Spinal cord (tissue), 10 donors: Measurements from ENCODE around the gene SEMA3F. TPM values are rescaled to one million over a fixed set of nuclear protein-coding genes. Genes with fewer than 3 reads are reported as not detected.

Experiments
- DNase-seq, 6 donors: peaks; one replicate each; pipeline versions ENCODE4 v3.0.0 to v3.0.0-alpha.2; 2013 to 2015; ENCODE audit warnings: low spot score in 6 of 6, low read depth in 4 of 6
- H3K27ac ChIP-seq: one replicate; pipeline ENCODE4 v1.5.1; 2013; ENCODE audit warnings: low read depth, low read length, control low read depth
- H3K27me3 ChIP-seq: one replicate; pipeline ENCODE4 v1.6.1; 2013; ENCODE audit warnings: low read length; ENCODE audit not compliant: control insufficient read depth, insufficient read depth
- H3K36me3 ChIP-seq: one replicate; pipeline ENCODE4 v1.6.1; 2013; ENCODE audit warnings: low read length; ENCODE audit not compliant: control insufficient read depth, insufficient read depth
- H3K4me1 ChIP-seq: one replicate; pipeline ENCODE4 v1.6.1; 2013; ENCODE audit warnings: low read length; ENCODE audit not compliant: control insufficient read depth, insufficient read depth
- H3K4me3 ChIP-seq: one replicate; pipeline ENCODE4 v1.5.1; 2013; ENCODE audit warnings: low read depth, low read length, control low read depth
- H3K9me3 ChIP-seq: one replicate; pipeline ENCODE4 v1.6.1; 2013; ENCODE audit warnings: low read length; ENCODE audit not compliant: control insufficient read depth, insufficient read depth
- WGBS: methylation state at CpG from one replicate; pipeline ENCODE4 v1.1.5; 2013; ENCODE audit warnings: missing lambda C conversion rate; ENCODE audit not compliant: insufficient coverage; 5-methylcytosine and 5-hydroxymethylcytosine counted together
- polyA plus RNA-seq, 2 donors: library from polyadenylated mRNA; unstranded; fragments of 120-200 nt; gene quantifications; one replicate each; pipeline ENCODE4 v1.2.1, GENCODE V29; 2013; ENCODE audit not compliant: insufficient read length in 2 of 2
- total RNA-seq, 2 donors: library from RNA; depleted of rRNA in 1 of 2; stranded (reverse); fragments of 120-200 nt in 1 of 2; fragments of >200 nt in 1 of 2; gene quantifications; one replicate each; pipeline versions ENCODE4 v1.2.3 to v1.2.4, GENCODE V29; 2013 to 2014
- donor health status: healthy.

SEMA3F gene
- total and polyA plus RNA-seq, 4 donors = 9.1 to 21.8 (median 14.2) TPM

DNA sequence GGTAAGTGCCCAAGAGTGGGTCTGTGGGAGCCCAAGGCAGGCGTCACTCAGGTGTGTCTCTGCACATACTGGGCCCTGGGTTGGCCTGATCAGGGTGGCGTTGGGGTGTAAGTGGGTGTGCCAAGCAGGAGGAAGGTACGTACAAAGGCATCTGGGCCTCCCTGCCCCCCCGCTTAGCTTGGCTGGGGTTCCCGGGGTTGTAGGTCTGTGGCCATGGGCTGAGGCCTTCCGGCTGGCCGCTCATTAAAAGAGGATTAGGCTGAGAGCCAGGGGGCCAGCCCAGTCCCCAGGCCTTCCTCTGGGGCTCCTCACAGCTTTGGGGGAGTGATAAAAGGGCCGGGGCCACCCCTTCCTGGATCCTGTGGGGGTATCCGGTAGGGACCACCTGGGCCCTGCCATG, 13.3 kb downstream of the SEMA3F start:
- DNase-seq = no peak
- no peak overlapping the region for H3K4me3 ChIP-seq
- no peak overlapping the region for H3K27ac ChIP-seq
- peaks cover 68% of the 10 kb centered on the region for H3K4me1 ChIP-seq
- 70% methylated on average over 7 of the region's 9 CpGs for WGBS
- no peaks in the 10 kb centered on the region for H3K9me3 ChIP-seq
- no peaks in the 10 kb centered on the region for H3K27me3 ChIP-seq
- H3K36me3 ChIP-seq = peaks cover 47% of the 10 kb centered on the region

DNA sequence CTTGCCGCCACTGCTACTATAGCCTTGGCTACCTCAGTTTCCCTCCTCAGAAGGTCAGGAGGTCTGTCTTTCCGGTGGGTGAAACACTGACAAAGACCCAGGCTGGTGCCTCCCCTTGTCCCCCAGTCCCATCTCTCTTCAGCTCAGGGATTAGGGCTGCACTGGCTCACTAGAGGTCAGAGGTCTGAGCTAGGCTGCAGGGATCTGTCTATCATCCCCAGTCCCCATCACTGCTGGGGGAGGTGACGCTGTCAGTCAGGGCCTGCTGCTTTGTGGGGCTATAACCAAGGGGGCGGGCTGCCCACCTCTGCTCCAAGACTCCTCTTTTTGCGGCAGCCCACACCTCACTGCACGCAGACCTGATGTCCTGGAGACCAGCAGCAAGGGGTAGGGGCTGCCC, 13.7 kb downstream of the SEMA3F start:
- Histone ChIP-seq H3K4me3 (no peak overlapping the region), H3K27ac (no peak overlapping the region), H3K9me3 (no peaks in the 10 kb centered on the region), H3K27me3 (no peaks in the 10 kb centered on the region), H3K36me3 (peaks cover 47% of the 10 kb centered on the region), H3K4me1 (peaks cover 64% of the 10 kb centered on the region)
- DNase-seq = no peak
- 92% methylated on average over 6 of the region's 6 CpGs for WGBS

DNA sequence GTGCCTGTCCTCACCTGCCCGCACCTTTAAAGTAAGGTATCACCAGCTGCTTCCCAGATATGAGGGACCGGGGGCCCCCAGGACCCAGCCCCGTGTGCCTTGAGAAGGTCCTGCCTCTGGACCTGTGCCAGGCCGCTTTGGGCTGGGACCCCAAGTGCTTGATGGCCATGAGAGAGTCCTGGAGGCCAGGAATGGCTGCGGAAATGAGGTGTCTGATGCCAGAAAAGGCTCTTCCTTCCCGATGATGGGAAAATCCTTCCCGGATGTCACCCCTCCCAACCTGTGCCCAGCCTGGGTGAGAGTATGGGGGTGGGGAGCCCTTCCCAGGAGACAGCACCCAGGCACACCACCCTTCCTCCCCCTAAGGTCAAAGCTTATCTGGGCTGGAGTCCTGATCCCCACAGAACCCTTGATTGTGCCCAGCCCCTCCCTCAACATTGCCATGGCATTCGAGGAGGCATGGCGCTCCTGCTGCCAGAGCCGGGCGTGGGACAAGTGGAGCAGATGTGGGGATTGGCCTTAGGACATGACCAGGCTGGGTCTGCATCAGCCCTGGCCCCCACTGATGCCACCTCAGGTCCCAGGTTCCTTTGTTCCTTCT, 14.2 kb downstream of the SEMA3F start:
- WGBS = 92% methylated on average over 7 of the region's 11 CpGs
- H3K27ac ChIP-seq = no peak overlapping the region
- DNase-seq = no peak
- H3K4me1 ChIP-seq = peaks cover 59% of the 10 kb centered on the region
- peaks cover 50% of the 10 kb centered on the region for H3K36me3 ChIP-seq
- no peak overlapping the region for H3K4me3 ChIP-seq
- H3K27me3 ChIP-seq = no peaks in the 10 kb centered on the region
- H3K9me3 ChIP-seq = no peaks in the 10 kb centered on the region

DNA sequence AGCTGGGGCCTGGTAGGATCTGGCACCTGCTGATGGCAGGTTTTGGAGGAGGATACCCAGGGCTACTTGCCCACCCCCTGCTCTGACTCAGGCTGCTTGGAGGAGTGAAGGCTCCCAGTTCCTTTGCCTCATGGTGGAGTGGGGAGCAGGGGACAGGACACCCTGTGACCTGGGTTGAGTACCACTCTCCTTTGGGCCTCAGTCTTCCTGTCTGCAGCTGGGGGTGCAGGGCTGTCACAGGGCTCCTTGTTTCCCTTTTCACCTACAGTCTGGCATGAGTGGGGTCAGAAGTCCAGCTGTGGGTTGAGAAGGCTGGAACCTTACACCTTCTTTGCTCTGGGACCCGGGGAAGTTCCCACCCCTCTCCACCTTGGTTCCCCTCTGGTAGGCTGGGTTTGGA, 14.7 kb downstream of the SEMA3F start:
- peaks cover 54% of the 10 kb centered on the region for H3K4me1 ChIP-seq
- peaks cover 55% of the 10 kb centered on the region for H3K36me3 ChIP-seq
- H3K27ac ChIP-seq = no peak overlapping the region
- WGBS = no CpG with 5 or more reads among the region's 1 CpG
- no peak overlapping the region for H3K4me3 ChIP-seq
- no peak for DNase-seq
- no peaks in the 10 kb centered on the region for H3K27me3 ChIP-seq
- no peaks in the 10 kb centered on the region for H3K9me3 ChIP-seq

DNA sequence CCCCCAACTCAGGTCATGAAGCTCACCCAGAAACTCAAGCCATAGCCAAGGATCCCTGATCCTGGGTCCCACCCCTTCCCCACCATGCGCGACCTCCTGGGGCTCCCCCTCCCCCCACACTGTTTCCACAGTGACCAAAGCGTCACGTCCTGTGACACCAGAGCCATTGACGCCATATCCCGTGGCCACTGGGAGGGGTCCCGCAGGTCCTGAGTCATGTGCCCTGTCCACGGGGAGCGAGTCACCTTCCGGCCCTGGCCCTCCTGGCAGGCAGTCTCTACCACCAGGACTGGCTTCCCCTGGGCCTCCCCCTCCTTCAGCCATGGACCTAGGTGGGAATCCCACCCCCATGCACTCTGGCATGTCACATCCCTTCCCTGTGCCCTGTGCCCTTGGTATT, 15.6 kb downstream of the SEMA3F start:
- H3K27ac ChIP-seq = no peak overlapping the region
- 89% methylated on average over 10 of the region's 10 CpGs for WGBS
- no peak overlapping the region for H3K4me3 ChIP-seq
- H3K36me3 ChIP-seq = peaks cover 61% of the 10 kb centered on the region
- DNase-seq = no peak
- H3K27me3 ChIP-seq = no peaks in the 10 kb centered on the region
- H3K9me3 ChIP-seq = no peaks in the 10 kb centered on the region
- H3K4me1 ChIP-seq = peaks cover 45% of the 10 kb centered on the region

DNA sequence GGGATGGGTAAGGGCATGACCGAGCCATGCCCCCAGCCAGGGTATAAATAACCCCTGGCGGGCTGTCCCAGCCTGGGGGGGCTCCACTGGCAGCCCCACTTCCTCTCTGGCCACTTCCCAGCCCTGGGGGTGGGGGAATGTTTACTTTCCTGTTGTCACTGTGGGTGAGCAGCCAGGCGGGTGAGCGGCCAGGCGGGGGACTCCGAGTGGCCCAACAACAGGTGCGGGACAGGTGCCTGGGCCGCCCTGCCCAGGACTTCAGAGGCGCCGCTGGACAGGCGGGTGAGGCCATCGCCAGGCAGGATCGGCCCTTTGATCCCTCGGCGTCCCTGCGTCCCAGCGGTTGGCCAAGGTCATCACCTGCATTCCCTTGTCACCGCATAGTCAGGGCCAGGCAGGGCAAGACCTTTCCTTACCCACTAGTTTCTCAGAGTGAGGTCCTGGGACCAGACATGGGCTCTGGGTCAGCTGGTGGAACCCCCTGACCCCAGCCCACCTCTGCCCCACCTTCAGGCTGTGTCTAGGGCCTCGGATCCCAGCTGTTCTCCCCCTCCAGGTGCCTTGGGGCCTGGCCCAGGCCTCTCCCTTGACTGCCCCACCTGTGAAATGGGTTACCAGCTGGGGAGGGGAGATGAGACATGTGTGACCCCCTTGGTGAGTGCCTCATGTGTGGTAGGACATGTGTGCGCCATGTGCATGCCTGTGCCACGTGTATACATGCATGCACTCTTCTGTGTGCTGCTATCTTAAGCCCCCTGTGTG, 16.6 kb downstream of the SEMA3F start:
- Histone ChIP-seq H3K9me3 (no peaks in the 10 kb centered on the region), H3K36me3 (peaks cover 66% of the 10 kb centered on the region), H3K27ac (no peak overlapping the region), H3K4me1 (peaks cover 35% of the 10 kb centered on the region), H3K4me3 (no peak overlapping the region), H3K27me3 (no peaks in the 10 kb centered on the region)
- no peak for DNase-seq
- WGBS = 81% methylated on average over 18 of the region's 21 CpGs

DNA sequence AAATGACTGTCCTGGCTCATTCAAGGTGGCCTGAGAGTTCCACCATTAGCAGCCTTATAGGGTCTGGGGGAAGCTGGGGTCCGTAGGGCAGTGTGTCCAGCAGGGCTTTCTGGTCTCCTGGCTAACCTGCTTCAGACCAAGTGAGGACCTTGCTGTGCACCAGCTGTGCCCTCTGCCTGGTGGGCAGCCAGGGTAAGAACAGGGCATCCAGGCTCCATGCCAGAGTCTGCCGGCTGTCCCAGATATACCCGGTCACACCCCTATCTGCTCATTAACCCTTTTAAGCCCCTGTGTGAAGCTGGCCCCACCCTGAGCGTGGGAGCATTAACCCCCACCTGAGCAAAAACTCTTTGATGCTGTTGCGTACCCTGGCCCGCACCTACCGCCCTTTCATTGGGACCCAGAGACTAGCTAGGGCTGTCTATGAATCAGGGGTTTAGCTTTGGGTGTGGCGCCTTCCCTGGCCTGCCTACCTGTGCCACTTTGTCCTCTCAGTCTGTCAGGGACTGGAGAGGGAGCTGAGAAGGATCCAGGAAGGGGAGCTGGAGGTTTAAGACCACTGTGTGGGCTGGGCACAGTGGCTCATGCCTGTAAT, 17.6 kb downstream of the SEMA3F start:
- 66% methylated on average over 8 of the region's 8 CpGs for WGBS
- Histone ChIP-seq H3K4me3 (no peak overlapping the region), H3K4me1 (peaks cover 25% of the 10 kb centered on the region), H3K9me3 (no peaks in the 10 kb centered on the region), H3K27ac (no peak overlapping the region), H3K36me3 (peaks cover 72% of the 10 kb centered on the region), H3K27me3 (no peaks in the 10 kb centered on the region)
- no peak for DNase-seq

DNA sequence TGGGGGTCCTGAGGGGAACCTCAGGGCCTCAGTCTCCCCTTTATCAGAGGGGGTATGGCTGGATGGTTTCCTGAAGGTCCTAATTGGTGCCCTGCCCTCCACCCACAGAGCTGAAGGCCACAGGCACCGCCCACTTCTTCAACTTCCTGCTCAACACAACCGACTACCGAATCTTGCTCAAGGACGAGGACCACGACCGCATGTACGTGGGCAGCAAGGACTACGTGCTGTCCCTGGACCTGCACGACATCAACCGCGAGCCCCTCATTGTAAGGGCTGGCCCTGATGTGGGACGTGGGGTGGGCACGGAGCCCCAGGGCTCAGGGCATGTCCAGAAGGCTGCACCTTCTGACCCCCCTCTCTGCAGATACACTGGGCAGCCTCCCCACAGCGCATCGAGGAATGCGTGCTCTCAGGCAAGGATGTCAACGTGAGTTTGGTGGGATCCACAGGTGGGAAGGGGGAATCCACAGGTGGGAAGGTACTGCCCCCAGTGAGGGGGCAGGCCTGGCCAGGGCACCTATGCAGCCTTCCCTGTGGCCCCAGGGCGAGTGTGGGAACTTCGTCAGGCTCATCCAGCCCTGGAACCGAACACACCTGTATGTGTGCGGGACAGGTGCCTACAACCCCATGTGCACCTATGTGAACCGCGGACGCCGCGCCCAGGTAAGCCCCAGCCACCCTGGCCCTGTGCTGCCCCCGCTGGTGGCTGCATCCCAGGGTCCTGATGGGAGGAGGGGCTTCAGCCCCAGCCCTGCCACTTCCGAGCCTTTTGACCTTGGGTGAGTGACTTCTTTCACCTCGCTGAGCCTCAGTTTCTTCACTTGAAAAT, 18.8 kb downstream of the SEMA3F start:
- 86% methylated on average over 27 of the region's 29 CpGs for WGBS
- H3K4me3 ChIP-seq = no peak overlapping the region
- DNase-seq = no peak
- H3K27me3 ChIP-seq = no peaks in the 10 kb centered on the region
- H3K9me3 ChIP-seq = no peaks in the 10 kb centered on the region
- no peak overlapping the region for H3K27ac ChIP-seq
- H3K4me1 ChIP-seq = peaks cover 13% of the 10 kb centered on the region
- peaks cover 65% of the 10 kb centered on the region for H3K36me3 ChIP-seq

DNA sequence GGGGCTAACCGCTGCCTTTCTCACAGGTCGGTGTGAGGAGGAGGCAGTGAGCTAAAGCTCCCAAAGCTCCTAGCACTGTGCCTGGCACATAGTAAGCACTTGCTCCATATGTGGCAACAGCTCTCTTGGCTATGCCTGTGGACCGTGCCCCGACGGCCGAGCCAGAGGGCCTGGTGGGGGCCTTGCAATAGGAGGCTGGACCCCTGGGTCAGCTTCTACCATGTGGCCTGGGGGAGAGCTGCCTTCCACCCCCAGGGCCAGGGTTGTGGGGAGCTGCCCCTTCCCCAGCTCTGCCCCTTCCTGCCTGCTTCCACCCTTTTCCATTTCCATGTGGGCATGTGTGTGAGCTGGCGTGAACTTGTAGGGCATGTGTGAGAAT, 19.4 kb downstream of the SEMA3F start:
- Histone ChIP-seq H3K27ac (no peak overlapping the region), H3K4me3 (no peak overlapping the region), H3K27me3 (no peaks in the 10 kb centered on the region), H3K4me1 (peaks cover 7% of the 10 kb centered on the region), H3K9me3 (no peaks in the 10 kb centered on the region), H3K36me3 (peaks cover 59% of the 10 kb centered on the region)
- no peak for DNase-seq
- 92% methylated on average over 7 of the region's 7 CpGs for WGBS
